OCI-LY7 (cell line): ENCODE data around the gene KLC1.

ENCODE experiments used
- CTCF ChIP-seq: fragments of 200-600 bp; sonication (generic); conservative IDR thresholded peaks from 2 replicates; pipeline ENCODE4 v1.5.1; 2014; ENCODE audit warnings: mild to moderate bottlenecking, antibody characterized with exemption, low read length, moderate library complexity, mixed read lengths
- EZH2phosphoT487 ChIP-seq: fragments of 200-600 bp; sonication (generic); IDR thresholded peaks from 2 replicates; pipeline ENCODE4 v1.6.1; 2018; ENCODE audit warnings: low read depth, borderline replicate concordance, mild to moderate bottlenecking, mixed run types, antibody characterized with exemption, low read length, moderate library complexity, mixed read lengths

GRCh38 chr14:103685276-103686211 is 56.5 kb downstream of the KLC1 start:
- TF ChIP-seq CTCF (no peak), EZH2phosphoT487 (no peak)
